Thyroid gland (tissue), 4 donors: ENCODE data around the gene MEAK7.

Experiments
- CTCF ChIP-seq, 6 experiments: fragments of 200-600 bp in 3 of 6; fragments of 450-650 bp in 3 of 6; sonication (generic) in 3 of 6; IDR thresholded peaks; one replicate each; pipeline ENCODE4 v1.5.1; 2016 to 2019; ENCODE audit warnings: antibody characterized with exemption in 6 of 6, mild to moderate bottlenecking in 2 of 6, inconsistent platforms in 1 of 6, moderate library complexity in 1 of 6
- POLR2A ChIP-seq, 2 donors: fragments of 450-650 bp; IDR thresholded peaks; one replicate each; pipeline ENCODE4 v1.6.1; 2017; ENCODE audit warnings: antibody characterized with exemption in 2 of 2, mild to moderate bottlenecking in 2 of 2, moderate library complexity in 1 of 2

- no peak for TF ChIP-seq CTCF (IDR thresholded peaks at IDR 0.05)
- no peak for TF ChIP-seq POLR2A (IDR thresholded peaks at IDR 0.05)
Observed at GRCh38 chr16:84476401-84476800, 28.1 kb downstream of the MEAK7 start.
